Activated T-cell treated with anti-CD3 and anti-CD28 coated beads for 1 hour (primary cell): ENCODE results near the gene PRKAG1.

ENCODE experiments used
- DNase-seq: peaks from one replicate; pipeline ENCODE4 v3.0.0-alpha.2; 2020; ENCODE audit warnings: low read depth

PRKAG1 gene

GRCh38 chr12:49049566-49050224, 31.1 kb upstream of the PRKAG1 start:
- DNase-seq, result no peak

- no peak for DNase-seq
Observed at GRCh38 chr12:49048953-49049352, 30.4 kb upstream of the PRKAG1 start.

GRCh38 chr12:49046129-49046895, 27.7 kb upstream of the PRKAG1 start:
- no peak for DNase-seq

GRCh38 chr12:49044660-49045059, 26.1 kb upstream of the PRKAG1 start:
- DNase-seq, result no peak

GRCh38 chr12:49043856-49044258, 25.3 kb upstream of the PRKAG1 start:
- peak; percentile 84 for DNase-seq

- no peak for DNase-seq
Observed at GRCh38 chr12:49043241-49043640, 24.7 kb upstream of the PRKAG1 start.

DNA sequence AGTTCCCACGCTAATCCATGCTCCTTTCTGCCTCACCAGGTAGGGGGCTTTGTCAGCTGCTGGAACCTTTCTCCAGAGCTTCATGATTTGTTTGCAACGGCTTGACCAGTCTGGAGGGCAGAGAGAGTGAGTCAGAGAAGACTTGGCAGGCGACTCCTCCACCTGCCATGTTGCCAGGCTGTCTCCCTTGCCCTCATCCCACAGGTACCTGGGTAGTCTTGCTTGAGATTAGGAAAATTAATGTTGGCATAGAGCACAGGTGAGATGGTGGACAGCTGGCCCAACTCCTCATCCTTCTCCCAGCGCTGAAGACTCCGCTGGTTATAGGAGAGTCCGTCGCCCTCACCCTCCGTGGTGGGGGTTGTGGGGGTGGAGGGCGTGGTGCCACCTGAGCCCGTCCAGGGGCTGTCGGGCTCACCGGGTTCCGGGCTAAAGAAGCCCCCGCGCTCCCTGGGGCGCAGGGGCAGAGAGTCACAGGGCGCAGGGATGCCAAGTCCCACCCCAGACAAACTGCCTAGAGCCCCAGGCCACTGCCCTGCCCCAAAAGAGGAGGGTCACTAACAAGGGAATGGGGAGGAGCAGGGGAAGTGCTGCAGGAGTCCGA, 23.4 kb upstream of the PRKAG1 start:
- DNase-seq, result no peak

- no peak for DNase-seq
Observed at GRCh38 chr12:49041036-49041880, 22.7 kb upstream of the PRKAG1 start.

DNA sequence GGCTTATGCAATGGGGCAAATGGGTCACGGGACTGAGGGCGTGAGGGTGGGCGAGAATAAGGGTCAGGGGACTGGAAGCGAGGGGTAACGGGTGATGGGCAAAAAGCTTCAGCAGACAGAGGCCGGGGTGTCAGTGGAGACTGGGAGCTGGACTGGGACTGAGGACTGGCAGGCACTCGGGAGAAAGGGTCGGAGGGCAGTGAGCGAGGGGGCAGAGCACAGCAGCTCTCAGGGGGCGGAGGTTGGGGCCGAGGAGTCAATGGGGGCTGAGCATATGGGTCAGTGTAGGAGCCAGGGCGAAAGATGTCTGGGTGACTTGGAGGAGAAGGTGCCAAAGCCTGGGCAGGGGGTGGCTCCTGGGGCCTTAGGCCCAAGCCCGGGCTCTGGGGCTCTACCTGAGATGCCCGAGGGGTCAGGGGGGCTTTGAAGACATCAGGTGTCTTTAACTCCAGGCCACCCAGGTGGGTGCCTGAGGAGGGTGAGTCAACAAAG, 21.8 kb upstream of the PRKAG1 start:
- no peak for DNase-seq

GRCh38 chr12:49039421-49040363, 21.1 kb upstream of the PRKAG1 start:
- DNase-seq, result no peak

DNA sequence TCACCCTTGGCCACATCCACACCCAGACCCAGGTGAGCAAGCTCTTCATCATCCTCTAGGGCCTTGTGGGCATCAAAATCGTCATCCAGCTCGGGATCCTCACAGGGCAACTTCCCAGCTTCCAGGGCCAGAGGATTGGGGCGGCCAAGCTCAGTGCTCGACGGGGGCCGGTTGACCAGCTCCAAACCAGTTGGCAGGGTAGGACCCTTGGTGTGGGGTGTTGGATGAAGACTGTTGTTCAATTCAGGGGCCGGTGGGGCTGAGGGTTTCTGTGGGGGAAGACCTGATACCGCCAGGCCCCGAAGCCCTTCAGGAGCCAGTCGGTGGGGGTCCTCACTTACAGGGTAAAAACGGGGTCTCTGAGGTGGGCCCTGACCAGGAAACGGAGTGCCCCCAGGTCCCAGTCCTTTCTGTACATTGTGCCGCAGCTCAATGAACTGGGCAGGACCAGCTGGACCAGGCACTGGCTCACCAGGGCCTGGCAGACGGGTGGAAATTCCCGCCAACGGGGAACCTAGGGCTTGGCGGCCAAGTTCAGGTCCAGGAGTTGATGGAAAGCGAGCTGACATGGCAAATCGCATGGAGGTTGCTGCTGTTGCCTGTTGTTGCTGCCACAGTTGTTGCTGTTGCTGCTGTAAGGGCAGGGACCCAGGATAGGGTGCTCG, 19.8 kb upstream of the PRKAG1 start:
- DNase-seq, result no peak

- no peak for DNase-seq
Observed at GRCh38 chr12:49037947-49038237, 19.3 kb upstream of the PRKAG1 start.

- DNase-seq, result no peak
Observed at GRCh38 chr12:49037111-49037946, 18.8 kb upstream of the PRKAG1 start.

DNA sequence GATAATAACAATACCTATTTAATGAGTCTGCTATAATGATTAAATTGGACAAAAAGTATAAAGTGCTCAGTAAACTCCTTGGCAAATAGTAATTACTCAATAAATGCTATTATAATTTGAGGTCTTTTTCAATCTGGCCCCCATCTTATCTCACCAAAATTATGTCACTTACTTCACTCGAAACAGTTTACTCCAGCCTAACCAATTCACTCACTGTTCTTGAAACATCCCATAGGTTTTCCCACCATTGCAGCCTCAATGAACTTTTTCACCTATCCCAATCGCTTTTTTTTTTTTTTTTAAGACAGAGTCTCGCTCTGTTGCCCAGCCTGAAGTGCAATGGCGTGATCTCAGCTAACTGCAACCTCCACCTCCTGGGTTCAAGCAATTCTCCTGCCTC, 17.5 kb upstream of the PRKAG1 start:
- no peak for DNase-seq

- no peak for DNase-seq
Observed at GRCh38 chr12:49034286-49034622, 15.7 kb upstream of the PRKAG1 start.

DNA sequence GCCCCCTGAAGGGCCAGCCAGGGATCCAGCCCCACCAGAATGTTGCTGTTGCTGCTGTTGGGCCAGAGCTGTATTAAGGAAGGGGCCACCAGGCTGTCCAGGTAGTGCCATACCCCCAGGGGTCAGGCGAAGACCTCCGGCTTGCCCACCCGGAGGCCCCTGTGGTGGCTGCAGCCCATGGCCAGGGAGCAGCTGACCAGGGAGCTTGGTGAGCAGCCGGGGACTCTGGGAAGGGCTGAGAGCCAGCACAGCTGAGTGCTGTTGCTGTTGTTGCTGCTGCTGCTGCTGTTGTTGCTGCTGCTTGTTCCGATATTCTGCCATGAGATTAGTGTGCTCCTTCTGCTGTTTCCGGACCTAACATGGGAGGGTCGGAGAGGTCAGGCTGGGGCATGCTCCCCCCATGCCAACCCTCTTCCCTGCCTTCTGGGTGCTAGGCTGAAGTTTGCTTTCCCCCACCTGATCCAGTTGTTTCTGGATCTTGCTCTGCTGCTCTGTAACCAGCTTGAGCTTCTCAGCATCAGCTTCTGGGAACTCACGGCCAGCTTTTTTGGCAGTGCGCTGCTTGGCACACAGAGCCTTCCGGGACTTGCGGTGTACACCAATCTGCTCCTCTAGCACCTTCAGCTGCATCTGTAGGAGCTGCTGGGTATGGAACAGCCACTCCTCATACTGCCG, 15.2 kb upstream of the PRKAG1 start:
- no peak for DNase-seq

DNA sequence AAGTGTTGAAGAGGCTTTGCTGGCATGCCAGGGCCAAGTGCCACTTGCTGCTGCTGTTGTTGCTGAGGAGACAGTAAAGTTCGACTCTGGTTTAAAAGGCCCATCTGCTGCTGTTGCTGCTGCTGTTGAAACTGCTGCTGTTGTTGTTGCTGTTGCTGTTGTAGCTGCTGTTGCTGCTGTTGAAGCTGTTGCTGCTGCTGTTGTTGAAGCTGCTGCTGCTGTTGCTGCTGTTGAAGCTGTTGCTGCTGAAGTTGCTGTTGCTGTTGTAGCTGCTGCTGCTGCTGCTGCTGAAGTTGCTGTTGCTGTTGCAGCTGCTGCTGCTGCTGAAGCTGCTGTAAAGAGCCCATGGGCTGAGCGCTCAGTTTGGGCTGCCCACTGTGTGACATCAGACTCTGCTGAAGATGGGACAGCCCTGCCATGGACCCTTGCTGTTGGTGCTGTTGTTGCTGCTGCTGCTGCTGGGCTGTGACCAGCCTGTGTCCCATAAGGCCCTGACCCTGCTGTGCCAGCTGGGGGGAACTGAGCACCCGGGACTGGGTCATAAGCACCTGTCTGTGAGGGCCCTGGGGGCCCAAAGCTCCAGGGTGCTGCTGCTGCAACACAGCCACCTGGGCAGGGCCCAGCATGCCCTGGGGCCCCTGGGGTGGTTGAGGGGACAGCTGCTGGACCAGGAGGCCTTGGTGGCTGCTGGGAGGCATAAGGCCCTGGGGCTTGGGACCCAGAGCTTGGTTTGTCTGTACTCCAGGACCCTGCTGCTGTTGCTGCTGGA, 14.3 kb upstream of the PRKAG1 start:
- no peak for DNase-seq

DNA sequence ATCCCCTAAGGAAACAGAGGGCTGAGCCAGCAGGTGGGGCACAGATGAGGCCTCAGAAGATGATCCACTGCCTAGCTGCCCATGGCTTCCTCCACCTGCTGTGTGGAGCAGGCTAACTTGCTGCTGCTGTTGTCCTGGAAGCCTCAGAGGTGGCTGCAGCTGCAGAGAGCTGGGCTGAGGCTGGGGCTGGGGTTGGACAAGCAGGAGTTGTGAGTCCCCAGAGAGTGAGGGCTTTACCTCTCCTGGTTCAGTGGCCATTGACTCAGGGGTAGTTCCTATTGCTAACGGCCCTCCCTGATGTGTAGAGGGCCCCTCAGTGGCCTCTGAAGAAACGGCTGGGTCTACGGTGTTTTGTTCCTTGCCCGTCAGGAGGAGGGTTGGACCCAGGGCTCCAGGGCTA, 13.7 kb upstream of the PRKAG1 start:
- DNase-seq, result no peak
